GM12872 (cell line): ENCODE data around the gene TMEM108.

Experiments
- CTCF ChIP-seq: IDR thresholded peaks from 3 replicates; pipeline ENCODE4 v1.5.1; 2011; ENCODE audit warnings: low read depth, mild to moderate bottlenecking, low read length, moderate library complexity; ENCODE audit not compliant: insufficient read depth

The TMEM108 gene

DNA sequence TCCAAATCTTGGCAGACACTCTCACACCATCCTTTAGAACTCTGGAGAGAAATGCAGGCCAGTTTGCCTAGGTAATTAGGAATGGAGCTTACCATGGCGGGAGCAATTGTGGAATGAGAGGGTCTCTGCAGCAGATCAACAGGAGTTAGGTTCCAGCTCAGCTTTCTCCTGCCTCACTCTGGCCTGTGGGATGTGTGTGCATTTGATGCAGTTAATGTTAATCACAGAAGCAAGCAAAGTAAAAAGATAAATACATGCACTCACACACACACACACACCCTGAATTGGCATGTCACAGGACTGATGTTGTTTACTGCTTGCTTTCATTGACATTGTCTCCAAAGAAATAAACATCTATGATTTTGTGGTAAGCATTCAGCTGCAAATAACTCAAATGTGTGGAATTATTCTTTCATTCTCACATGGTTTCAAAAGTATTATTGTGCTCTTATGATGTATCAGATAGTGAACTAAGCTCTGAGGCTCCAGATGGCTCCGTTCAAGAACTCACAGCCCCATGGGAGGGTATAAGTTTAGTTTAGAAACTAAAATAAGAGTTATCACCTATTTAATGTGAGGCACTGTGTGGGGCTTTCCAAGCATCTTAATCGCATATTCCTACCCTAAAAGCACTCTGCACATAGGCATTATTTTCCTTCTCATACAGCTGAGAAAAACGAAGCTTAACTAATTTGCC lies 330.3 kb downstream of the TMEM108 start:
- TF ChIP-seq CTCF, result no peak

DNA sequence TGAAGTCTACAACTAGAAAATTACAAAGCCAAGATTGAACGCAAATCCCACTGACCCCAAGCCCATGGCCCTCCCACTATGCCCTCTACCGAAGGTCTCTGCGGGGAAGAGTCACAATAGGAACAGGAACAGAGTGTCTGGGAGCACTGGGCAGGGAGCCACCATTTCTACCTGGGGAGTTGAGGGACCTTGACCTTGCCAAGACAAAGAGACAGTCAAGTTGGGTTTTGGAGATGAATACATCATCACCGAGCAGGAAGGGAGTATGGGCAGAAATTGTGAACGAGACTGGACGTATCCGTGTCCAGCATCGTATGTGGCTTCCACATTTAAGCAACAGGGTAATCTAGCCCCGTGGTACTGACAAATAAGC lies 330.9 kb downstream of the TMEM108 start:
- TF ChIP-seq CTCF, result no peak

DNA sequence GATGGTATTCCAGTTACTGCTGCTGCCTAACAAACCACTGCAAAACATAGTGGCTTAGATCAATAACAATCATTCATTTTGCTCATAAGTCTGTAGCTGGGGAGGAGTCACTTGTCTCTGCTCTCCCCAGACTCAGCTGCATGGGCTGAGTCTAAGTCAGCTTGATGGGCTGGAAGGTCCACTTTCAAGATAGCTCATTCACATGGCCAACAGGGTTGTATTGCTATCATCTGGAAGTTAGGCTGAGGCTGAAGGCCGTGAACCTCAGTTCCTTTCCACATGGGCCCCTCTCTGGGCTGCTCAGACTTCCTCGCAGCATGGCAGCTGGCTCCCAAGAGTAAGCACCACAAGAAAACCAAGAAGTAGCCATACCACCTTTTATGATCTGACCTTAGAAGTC lies 333.0 kb downstream of the TMEM108 start:
- TF ChIP-seq CTCF, result no peak

- no peak for TF ChIP-seq CTCF
These were observed 333.5 kb downstream of the TMEM108 start for GRCh38 chr3:133371676-133372075.

DNA sequence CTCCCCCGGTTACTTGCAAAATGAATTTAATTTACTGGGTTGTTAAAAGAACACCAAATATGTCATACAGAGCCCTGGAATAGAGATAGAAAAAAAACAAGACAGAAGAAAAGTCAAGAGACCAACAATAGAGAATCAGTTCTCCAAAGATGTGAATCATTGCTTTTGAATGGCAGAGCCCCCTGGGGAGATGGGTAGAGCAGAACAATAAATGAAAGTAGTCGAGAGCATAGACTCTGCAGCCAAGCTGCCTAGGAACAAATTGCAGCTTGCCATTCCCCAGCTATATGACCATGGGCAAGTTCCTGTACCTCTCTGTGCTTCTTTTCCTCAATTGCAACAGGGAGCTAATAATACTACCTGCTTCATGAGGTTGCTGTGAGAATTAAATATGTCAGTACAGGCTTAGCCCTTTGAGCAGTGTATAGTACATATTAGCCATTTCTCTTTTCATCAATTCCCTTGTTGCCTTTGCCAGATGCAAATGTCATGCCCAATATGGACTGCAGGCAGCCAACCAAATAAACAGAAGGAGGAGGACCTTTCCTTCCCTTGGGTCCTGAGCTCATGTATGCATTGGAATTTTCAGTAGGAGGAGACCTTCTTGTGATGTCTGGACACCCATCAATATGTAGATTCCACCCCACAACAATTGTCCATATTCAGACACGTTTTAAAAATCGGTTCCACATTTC lies 336.7 kb downstream of the TMEM108 start:
- no peak for TF ChIP-seq CTCF

DNA sequence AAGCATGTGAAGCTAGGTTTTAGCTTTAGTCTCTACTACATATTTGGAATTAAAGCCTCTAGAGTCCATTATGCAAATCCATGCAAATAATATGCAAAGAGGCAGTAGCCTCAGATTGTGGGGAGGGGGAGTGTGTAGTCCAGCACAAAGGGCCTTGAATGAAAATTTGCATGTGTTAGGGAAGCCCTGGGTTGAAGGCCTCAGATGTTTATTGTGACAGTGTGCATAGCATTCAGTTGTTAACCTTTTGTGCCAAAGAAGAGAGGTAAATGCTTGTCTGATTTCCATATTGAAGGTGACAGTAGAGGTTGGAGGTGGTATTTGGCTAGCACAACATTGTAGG lies 337.2 kb downstream of the TMEM108 start:
- no peak for TF ChIP-seq CTCF

GRCh38 chr3:133376810-133377209 lies 338.6 kb downstream of the TMEM108 start:
- TF ChIP-seq CTCF, result no peak; the same call in 2 of the 3 replicates
